Ascending aorta (tissue), 2 donors: ENCODE measurements around the gene THEM5. TPM values are rescaled to one million over a fixed set of nuclear protein-coding genes. Genes with fewer than 3 reads are reported as not detected.

Experiments used
- DNase-seq, 2 donors: peaks; one replicate each; pipeline ENCODE4 v3.0.0-alpha.2; 2019; ENCODE audit warnings: low spot score in 2 of 2
- H3K27ac ChIP-seq, 2 donors: fragments of 200-600 bp; sonication (generic); one replicate each; pipeline ENCODE4 v1.5.1; 2016 to 2017; ENCODE audit warnings: mild to moderate bottlenecking in 1 of 2
- H3K27me3 ChIP-seq: fragments of 200-600 bp; sonication (generic); one replicate; pipeline ENCODE4 v1.5.1; 2017
- H3K36me3 ChIP-seq, 2 donors: fragments of 200-600 bp; sonication (generic); one replicate each; pipeline ENCODE4 v1.5.1; 2016
- H3K4me1 ChIP-seq, 2 donors: fragments of 200-600 bp; sonication (generic); one replicate each; pipeline ENCODE4 v1.5.1; 2016 to 2017; ENCODE audit warnings: mild to moderate bottlenecking in 1 of 2
- H3K4me3 ChIP-seq, 2 donors: fragments of 200-600 bp; sonication (generic); one replicate each; pipeline ENCODE4 v1.5.1; 2016 to 2017; ENCODE audit warnings: mild to moderate bottlenecking in 1 of 2
- H3K9me3 ChIP-seq, 2 donors: fragments of 200-600 bp; sonication (generic); one replicate each; pipeline ENCODE4 v1.5.1; 2016
- intact Hi-C: fragments of 100-400 bp; cut with DNase I; formaldehyde crosslinking; loops from one replicate; pipeline ENCODE4 v1.15.1; 2023
- total RNA-seq: library from RNA; depleted of rRNA; stranded (reverse); fragments of >200 nt; gene quantifications from one replicate; pipeline ENCODE4 v1.1.0, GENCODE V29; 2016
- TF ChIP-seq, protein P1 (sequence below), 3 experiments: fragments of 200-600 bp in 2 of 3; fragments of 450-650 bp in 1 of 3; sonication (generic) in 2 of 3; IDR thresholded peaks; one replicate each; pipeline ENCODE4 v1.5.1; 2016 to 2019; ENCODE audit warnings: antibody characterized with exemption in 3 of 3, mild to moderate bottlenecking in 1 of 3, moderate library complexity in 1 of 3

The THEM5 gene
- total RNA-seq, 1 donor from 2014 or later = not detected

DNA sequence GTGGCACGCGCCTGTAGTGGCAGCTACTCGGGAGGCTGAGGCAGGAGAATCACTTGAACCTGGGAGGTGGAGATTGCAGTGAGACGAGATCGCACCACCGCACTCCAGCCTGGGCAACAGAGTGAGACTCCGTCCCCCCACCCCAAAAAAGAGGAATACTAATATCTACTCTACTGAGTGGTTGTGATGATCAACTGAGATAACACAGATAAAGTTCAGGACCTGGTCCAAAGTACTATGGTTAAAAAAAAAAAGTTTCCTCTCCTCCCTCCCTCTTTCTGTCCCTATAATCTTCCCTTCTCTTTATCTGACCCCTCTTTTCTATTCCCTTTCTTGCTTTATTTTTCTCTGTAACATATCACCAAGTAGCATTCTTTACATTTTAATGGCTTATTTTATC is 17.9 kb downstream of the THEM5 start:
- Histone ChIP-seq H3K36me3 (no peaks in the 10 kb centered on the region), H3K27me3 (peaks cover 15% of the 10 kb centered on the region), H3K4me1 (peaks cover 8 to 10% of the 10 kb centered on the region in 2 donors), H3K4me3 (no peak overlapping the region), H3K27ac (no peak overlapping the region), H3K9me3 (no peaks in the 10 kb centered on the region)
- TF ChIP-seq, protein P1, sequence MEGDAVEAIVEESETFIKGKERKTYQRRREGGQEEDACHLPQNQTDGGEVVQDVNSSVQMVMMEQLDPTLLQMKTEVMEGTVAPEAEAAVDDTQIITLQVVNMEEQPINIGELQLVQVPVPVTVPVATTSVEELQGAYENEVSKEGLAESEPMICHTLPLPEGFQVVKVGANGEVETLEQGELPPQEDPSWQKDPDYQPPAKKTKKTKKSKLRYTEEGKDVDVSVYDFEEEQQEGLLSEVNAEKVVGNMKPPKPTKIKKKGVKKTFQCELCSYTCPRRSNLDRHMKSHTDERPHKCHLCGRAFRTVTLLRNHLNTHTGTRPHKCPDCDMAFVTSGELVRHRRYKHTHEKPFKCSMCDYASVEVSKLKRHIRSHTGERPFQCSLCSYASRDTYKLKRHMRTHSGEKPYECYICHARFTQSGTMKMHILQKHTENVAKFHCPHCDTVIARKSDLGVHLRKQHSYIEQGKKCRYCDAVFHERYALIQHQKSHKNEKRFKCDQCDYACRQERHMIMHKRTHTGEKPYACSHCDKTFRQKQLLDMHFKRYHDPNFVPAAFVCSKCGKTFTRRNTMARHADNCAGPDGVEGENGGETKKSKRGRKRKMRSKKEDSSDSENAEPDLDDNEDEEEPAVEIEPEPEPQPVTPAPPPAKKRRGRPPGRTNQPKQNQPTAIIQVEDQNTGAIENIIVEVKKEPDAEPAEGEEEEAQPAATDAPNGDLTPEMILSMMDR (IDR thresholded peaks at IDR 0.05) = no peak
- DNase-seq = no peak
- intact Hi-C loops = no loop called here

GRCh38 chr1:151834239-151834638 is 19.3 kb downstream of the THEM5 start:
- Histone ChIP-seq H3K36me3 (no peaks in the 10 kb centered on the region), H3K27ac (no peak overlapping the region), H3K27me3 (peaks cover 11% of the 10 kb centered on the region), H3K9me3 (no peaks in the 10 kb centered on the region), H3K4me1 (peaks cover 4 to 10% of the 10 kb centered on the region in 2 donors), H3K4me3 (no peak overlapping the region)
- intact Hi-C loops = no loop called here
- DNase-seq = no peak
- TF ChIP-seq, protein P1 (IDR thresholded peaks at IDR 0.05) = no peak

DNA sequence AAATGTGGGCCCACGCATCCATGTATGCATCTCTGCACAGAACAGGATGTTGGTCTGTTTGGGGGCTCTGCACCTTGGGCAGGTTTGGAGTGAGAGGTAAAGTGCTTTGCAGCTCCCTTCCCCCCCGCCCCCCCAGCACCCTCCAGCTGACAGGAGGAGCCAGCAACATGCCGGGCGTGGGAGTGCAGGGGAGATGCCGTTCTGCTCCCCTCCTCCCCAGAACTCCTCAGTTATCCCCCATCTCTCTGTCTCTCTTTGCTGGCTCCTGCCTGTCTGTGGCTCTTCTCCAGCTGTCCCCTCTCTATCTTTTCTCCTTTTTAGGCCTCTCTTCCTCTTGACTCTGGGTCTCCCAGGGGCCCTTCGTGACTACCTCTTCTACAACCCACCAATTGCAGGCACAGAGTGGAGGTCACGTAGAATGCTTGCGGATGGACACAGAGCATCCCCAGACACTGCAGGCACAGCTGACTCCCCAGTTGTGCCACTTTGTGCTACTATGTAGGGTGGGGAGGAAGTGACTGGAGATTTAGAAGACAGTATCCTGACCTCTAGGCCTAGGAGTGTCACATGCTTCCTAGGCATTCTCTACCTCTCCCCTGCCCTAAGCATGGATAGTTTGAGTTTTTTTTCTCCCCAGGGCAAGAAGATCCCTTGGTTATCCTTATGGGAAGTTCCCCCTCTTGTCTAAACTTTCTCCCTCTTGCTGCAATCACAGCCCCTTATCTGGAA is 20.2 kb downstream of the THEM5 start:
- Histone ChIP-seq H3K9me3 (no peaks in the 10 kb centered on the region), H3K27me3 (peaks cover 2% of the 10 kb centered on the region), H3K4me3 (no peak overlapping the region), H3K36me3 (no peaks in the 10 kb centered on the region), H3K27ac (no peak overlapping the region), H3K4me1 (peaks cover 0 to 4% of the 10 kb centered on the region in 2 donors)
- TF ChIP-seq, protein P1 (IDR thresholded peaks at IDR 0.05) = no peak
- DNase-seq = no peak
- intact Hi-C loops = no loop called here

DNA sequence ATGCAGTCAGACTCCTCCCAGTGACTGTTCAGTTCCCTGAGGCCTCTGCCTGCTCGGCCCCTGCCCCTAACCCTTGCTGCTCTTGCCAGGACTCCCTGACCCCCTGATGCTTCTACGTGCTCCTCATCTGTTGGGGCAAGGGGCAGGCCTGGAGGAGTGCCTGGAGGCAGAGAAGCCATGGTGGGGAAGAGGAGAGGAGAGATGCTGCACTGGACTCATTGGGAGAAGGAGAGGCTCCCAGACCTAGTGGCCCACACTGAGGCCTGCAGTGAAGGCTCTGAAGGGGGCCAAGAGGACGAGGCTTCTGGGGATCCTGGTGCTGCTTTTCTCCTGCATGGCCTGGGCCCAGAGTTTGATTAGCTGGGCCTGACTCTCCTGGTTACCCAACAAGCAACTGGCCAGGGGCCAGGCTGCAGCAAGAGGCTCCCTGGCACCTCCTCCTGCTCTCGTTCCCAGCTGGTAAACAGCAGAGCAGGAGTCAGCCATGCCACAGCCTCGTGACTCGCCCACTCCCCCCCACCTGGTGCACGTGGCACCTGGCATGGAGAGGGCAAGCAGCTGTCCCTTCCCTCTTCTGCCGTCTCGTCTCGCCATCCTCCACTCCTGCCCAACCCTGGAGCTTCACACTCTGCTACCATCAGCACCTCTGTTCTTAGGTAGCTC is 21.1 kb downstream of the THEM5 start:
- Histone ChIP-seq H3K27ac (no peak overlapping the region), H3K4me3 (no peak overlapping the region), H3K9me3 (no peaks in the 10 kb centered on the region), H3K4me1 (no peaks in the 10 kb centered on the region), H3K36me3 (no peaks in the 10 kb centered on the region), H3K27me3 (no peaks in the 10 kb centered on the region)
- TF ChIP-seq, protein P1 (IDR thresholded peaks at IDR 0.05) = no peak
- no peak for DNase-seq
- intact Hi-C loops = no loop called here

DNA sequence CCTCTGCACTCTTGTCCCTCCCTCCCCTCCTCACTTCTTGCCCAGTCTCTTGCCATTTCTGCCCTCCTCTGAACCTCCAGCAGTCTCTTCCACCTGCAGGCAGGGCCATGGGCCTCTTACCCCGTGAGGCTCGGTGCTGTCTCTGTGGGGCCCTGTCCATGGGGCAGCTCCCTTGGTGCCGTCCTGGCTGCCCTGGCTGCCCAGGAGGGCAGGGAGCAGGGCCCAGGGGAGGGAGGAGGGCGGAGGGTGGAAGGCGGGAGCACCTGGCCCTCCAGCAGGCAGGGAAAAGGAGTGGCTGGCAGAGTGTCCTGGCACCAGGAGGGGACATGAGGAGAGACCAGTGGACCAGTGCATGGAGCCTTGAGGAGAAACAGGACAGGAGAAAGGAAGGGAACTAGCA is 21.9 kb downstream of the THEM5 start, which contains the start of gene RORC:
TSS of gene RORC (minus strand) at position 198 of the 400 bp plus-strand sequence. CDS start at position 160, 38 bp downstream.
- no peak within 1 kb of the TSS for H3K4me3 ChIP-seq

More for the DNA sequence above, 21.9 kb downstream of the THEM5 start, which contains the start of gene RORC:
- Histone ChIP-seq H3K27ac (no peak within 1 kb of the TSS), H3K4me1 (no peaks in the 10 kb centered on the region), H3K27me3 (no peaks in the 10 kb centered on the region), H3K36me3 (no peaks in the 10 kb centered on the region), H3K9me3 (no peaks in the 10 kb centered on the region)
- intact Hi-C loops = no loop called here
- DNase-seq = no peak
- TF ChIP-seq, protein P1 (IDR thresholded peaks at IDR 0.05) = no peak
